HL-60 (cell line): Measurements from ENCODE around the gene LURAP1L.

ENCODE experiments used
- DNase-seq, 2 experiments: peaks; one replicate each; pipeline ENCODE4 v3.0.0-alpha.2; 2010 to 2020; ENCODE audit warnings: low read depth in 1 of 2, low spot score in 1 of 2
- H3K27ac ChIP-seq: fragments of 250-450 bp; sonication (Bioruptor Pico); replicated peaks from 2 replicates; pipeline ENCODE4 v1.5.1; 2020; ENCODE audit warnings: mild to moderate bottlenecking, moderate library complexity
- H3K27me3 ChIP-seq: fragments of 250-450 bp; sonication (Bioruptor Pico); 2 replicates; pipeline ENCODE4 v1.5.1; 2021; ENCODE audit warnings: mild to moderate bottlenecking, moderate library complexity; ENCODE audit not compliant: insufficient read depth, poor library complexity, severe bottlenecking
- H3K4me3 ChIP-seq: replicated peaks from 2 replicates; pipeline ENCODE4 v1.5.1; 2011; ENCODE audit warnings: mild to moderate bottlenecking, control low read depth, low read length; ENCODE audit not compliant: insufficient read depth
- GABPA ChIP-seq: IDR thresholded peaks from 2 replicates; pipeline ENCODE4 v1.6.1; 2012; ENCODE audit warnings: low read depth
- POLR2AphosphoS5 ChIP-seq: IDR thresholded peaks from 2 replicates; pipeline ENCODE4 v1.6.1; 2012; ENCODE audit warnings: low read depth
- REST ChIP-seq: IDR thresholded peaks from 2 replicates; pipeline ENCODE4 v1.6.1; 2012; ENCODE audit warnings: low read depth; ENCODE audit not compliant: insufficient replicate concordance
- SPI1 ChIP-seq: IDR thresholded peaks from 2 replicates; pipeline ENCODE4 v1.6.1; 2012; ENCODE audit warnings: low read depth, mild to moderate bottlenecking, borderline replicate concordance
- TF ChIP-seq, protein P1 (sequence below): IDR thresholded peaks from one replicate; pipeline ENCODE4 v1.5.1; 2011; ENCODE audit warnings: low read length, control low read depth, inconsistent platforms; ENCODE audit not compliant: insufficient read depth

The LURAP1L gene

DNA sequence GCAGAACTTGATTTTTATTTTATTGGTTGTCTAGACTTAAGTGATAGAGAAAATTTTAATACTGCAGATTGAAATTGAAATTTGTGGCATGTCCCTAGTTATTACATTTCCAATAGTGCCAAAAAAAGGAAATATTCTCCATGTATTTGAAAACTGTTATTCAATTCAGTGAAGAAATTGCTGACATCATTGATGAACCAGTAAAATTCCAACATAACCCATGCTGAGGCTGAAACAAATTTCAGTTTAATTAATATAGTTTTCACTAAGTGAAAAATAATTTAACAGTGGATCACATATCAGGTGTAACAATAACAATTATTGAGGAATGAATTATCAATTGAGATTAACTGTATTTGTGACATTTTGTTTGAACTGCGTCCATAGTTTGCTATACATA is 38.7 kb downstream of the LURAP1L start:
- Histone ChIP-seq H3K4me3 (no peak overlapping the region), H3K27ac (no peak overlapping the region), H3K27me3 (no peaks in the 10 kb centered on the region)
- no peak for TF ChIP-seq SPI1
- no peak for TF ChIP-seq POLR2AphosphoS5
- no peak for TF ChIP-seq REST
- TF ChIP-seq GABPA: no peak
- TF ChIP-seq, protein P1, sequence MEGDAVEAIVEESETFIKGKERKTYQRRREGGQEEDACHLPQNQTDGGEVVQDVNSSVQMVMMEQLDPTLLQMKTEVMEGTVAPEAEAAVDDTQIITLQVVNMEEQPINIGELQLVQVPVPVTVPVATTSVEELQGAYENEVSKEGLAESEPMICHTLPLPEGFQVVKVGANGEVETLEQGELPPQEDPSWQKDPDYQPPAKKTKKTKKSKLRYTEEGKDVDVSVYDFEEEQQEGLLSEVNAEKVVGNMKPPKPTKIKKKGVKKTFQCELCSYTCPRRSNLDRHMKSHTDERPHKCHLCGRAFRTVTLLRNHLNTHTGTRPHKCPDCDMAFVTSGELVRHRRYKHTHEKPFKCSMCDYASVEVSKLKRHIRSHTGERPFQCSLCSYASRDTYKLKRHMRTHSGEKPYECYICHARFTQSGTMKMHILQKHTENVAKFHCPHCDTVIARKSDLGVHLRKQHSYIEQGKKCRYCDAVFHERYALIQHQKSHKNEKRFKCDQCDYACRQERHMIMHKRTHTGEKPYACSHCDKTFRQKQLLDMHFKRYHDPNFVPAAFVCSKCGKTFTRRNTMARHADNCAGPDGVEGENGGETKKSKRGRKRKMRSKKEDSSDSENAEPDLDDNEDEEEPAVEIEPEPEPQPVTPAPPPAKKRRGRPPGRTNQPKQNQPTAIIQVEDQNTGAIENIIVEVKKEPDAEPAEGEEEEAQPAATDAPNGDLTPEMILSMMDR: no peak
- no peak for DNase-seq

DNA sequence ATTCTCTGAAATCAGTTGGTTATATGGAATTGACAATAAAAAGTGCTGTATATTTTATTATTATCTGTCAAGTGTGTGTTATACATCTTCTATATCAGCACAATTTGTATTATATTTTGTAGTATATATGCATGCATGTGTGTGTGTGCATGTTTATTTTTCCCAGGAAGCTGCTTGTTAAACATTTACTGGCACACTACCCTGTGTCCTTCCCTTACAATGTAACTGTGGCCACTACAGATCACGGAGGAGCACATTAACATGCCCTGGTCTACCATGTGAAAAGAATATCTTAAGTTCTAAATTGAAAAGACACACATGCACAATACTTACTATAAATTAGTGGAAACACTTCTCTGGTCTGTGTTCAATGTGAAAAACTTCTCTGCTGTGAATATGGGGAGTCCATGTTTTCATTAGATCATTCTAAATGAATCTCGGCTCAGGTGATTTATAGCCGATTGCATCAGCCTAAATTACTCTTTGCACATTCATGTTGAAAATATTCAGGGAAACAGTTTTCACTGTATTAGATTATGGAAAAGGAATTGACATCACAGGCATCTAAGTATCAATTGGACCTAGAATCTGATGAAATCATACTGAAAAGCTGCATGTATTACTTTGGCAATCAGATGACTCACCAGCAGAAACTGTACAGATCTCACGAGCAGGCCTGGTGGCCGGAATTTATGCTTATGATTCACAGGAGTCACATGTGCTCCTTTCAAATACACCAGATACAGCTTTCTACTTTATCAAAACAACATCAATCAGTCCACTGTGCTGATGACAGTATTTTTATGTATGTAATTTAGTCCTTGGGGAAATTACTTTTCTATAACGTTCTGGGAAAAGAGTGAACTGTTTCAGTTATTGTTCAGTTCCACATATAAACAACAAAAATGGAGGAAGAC is 39.4 kb downstream of the LURAP1L start:
- no peak for TF ChIP-seq REST
- no peak for DNase-seq
- Histone ChIP-seq H3K4me3 (no peak overlapping the region), H3K27me3 (no peaks in the 10 kb centered on the region), H3K27ac (no peak overlapping the region)

DNA sequence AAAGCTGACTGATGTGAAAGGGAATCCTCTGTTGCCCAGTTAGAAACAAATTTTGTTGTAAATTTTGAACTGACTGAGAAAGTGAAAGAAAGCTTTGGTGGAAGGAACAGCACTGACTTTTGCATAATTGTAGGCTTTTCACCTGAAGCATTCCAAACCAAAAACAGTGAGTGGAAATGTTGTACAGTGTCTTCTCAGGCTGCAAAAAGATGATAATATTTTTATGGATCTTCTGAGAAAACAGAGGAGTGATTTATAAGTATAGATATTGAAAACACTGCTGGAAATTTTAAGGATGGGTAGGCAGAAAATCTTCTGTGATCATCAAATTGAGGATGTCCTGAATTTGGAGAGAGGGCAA is 40.0 kb downstream of the LURAP1L start:
- no peak overlapping the region for H3K4me3 ChIP-seq
- no peak overlapping the region for H3K27ac ChIP-seq
- H3K27me3 ChIP-seq: no peaks in the 10 kb centered on the region
- TF ChIP-seq, protein P1: no peak
- no peak for TF ChIP-seq SPI1
- no peak for TF ChIP-seq REST
- no peak for TF ChIP-seq GABPA
- no peak for TF ChIP-seq POLR2AphosphoS5
- no peak for DNase-seq
